ENCODE measurements around the gene DCX.

The DCX gene

DNA sequence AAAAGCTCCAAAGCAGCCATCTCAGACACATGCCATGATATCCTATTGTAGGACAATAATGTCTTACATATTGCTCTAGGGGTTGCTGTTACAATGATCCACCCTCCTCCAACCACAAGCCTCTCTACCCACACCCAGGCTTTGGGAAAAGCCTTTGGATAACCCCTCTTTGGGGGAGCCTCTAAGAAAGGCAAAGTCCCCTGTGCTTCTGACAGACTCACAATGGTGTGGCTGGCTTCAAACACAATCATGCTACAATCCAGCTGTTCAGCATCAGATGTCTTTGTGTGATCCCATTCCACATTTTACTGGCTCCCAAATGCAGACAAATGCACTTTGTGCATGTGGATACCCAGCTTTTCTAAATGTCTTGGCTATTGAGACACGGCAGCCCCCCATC lies 75.9 kb downstream of the DCX start:
- H3K4me3 ChIP-seq (ENCODE audit: low read depth in 1 of 5, low read length in 5 of 5) = no peak overlapping the region
- no peaks in the 10 kb centered on the region for H3K9me3 ChIP-seq (ENCODE audit: control insufficient read depth in 5 of 5, low read length in 5 of 5)
- no peaks in the 10 kb centered on the region for H3K4me1 ChIP-seq (ENCODE audit: control insufficient read depth in 5 of 5, insufficient read depth in 5 of 5, low read length in 5 of 5)
- peaks cover 0 to 25% (median 0%) of the 10 kb centered on the region in 5 donors for H3K27me3 ChIP-seq (ENCODE audit: control insufficient read depth in 5 of 5, insufficient read depth in 4 of 5, low read length in 5 of 5)
- no peaks in the 10 kb centered on the region for H3K36me3 ChIP-seq (ENCODE audit: control insufficient read depth in 5 of 5, insufficient read depth in 5 of 5, low read length in 5 of 5)
- H3K27ac ChIP-seq (ENCODE audit: low read depth, low read length) = no peak overlapping the region
- H3K9ac ChIP-seq (ENCODE audit: low read length in 5 of 5) = no peak overlapping the region

DNA sequence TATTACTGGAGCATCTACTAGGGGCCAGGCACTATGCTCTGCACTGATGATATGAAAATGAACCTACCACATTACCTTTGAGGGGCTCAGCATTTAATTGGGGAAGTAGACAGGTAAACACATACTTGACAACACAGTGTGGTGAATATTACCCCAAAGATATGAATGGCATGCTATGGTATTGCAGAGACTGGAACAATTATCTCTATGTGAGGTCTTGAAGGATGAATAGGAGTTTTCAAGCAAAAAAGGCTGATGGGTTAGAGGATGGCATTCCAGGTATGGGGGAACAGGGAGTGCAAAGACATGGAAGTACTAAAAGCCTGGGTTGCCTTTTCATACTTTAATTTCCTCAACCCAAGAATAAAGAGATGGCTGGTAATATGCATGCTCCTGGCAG lies 82.6 kb downstream of the DCX start:
- H3K27me3 ChIP-seq (ENCODE audit: control insufficient read depth in 5 of 5, insufficient read depth in 4 of 5, low read length in 5 of 5) = peaks cover 0 to 7% (median 4%) of the 10 kb centered on the region in 5 donors
- H3K4me1 ChIP-seq (ENCODE audit: control insufficient read depth in 5 of 5, insufficient read depth in 5 of 5, low read length in 5 of 5) = no peaks in the 10 kb centered on the region
- no peak overlapping the region for H3K4me3 ChIP-seq (ENCODE audit: low read depth in 1 of 5, low read length in 5 of 5)
- H3K9me3 ChIP-seq (ENCODE audit: control insufficient read depth in 5 of 5, low read length in 5 of 5) = no peaks in the 10 kb centered on the region
- no peak overlapping the region for H3K27ac ChIP-seq (ENCODE audit: low read depth, low read length)
- H3K36me3 ChIP-seq (ENCODE audit: control insufficient read depth in 5 of 5, insufficient read depth in 5 of 5, low read length in 5 of 5) = no peaks in the 10 kb centered on the region
- no peak overlapping the region for H3K9ac ChIP-seq (ENCODE audit: low read length in 5 of 5)

DNA sequence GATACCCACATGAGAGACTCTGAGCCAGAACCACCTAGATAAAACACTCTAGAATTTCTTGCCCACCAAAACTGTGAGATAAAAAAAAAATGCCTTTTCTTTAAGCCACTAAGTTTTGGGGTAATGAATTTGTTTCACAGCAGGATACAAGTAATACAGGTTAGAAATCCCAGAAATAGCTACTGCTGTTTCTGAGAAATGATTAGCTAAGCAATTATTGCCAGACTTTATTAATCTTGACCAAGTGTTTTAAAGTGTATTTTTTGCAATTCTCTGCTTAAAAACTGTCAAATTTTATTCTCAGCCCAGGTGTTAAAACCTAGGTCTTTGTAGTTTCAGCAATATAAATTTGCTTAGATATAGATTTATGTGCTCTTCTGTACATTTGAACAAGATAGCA lies 83.1 kb downstream of the DCX start:
- H3K4me1 ChIP-seq (ENCODE audit: control insufficient read depth in 5 of 5, insufficient read depth in 5 of 5, low read length in 5 of 5) = no peaks in the 10 kb centered on the region
- H3K27me3 ChIP-seq (ENCODE audit: control insufficient read depth in 5 of 5, insufficient read depth in 4 of 5, low read length in 5 of 5) = peaks cover 0 to 12% (median 4%) of the 10 kb centered on the region in 5 donors
- no peak overlapping the region for H3K4me3 ChIP-seq (ENCODE audit: low read depth in 1 of 5, low read length in 5 of 5)
- no peaks in the 10 kb centered on the region for H3K9me3 ChIP-seq (ENCODE audit: control insufficient read depth in 5 of 5, low read length in 5 of 5)
- H3K9ac ChIP-seq (ENCODE audit: low read length in 5 of 5) = no peak overlapping the region
- H3K36me3 ChIP-seq (ENCODE audit: control insufficient read depth in 5 of 5, insufficient read depth in 5 of 5, low read length in 5 of 5) = no peaks in the 10 kb centered on the region
- H3K27ac ChIP-seq (ENCODE audit: low read depth, low read length) = no peak overlapping the region

DNA sequence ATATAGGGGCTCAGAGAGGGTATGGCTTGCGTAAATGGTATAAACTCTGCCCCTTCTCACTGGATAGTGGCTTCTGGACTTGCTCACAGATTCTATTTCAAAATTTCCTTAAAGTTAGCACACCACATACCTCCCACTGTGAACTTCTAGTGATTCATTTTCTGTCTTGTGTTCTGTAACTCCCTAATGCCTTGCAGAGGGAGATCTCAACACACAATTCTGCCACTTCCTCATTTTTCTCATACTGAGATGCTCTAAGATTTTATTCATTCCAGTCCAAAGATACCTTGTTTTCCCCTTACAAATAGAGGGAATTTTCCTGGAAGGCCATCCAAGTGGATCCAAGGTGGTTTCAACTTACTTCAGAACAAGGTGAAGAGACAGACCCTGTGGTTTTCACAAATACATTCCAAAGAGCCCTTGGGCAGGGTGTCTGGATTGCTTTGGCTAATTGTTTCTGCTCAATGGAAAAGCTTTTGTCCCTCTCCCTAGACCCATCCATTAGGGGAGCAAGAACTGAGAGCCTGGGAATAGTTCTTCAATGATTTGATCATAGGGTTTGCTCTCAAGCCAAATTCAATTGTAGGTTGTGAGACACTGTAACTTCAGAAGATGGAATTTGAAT lies 89.6 kb downstream of the DCX start:
- Histone ChIP-seq H3K9me3 (ENCODE audit: control insufficient read depth in 5 of 5, low read length in 5 of 5) (no peaks in the 10 kb centered on the region), H3K9ac (ENCODE audit: low read length in 5 of 5) (no peak overlapping the region), H3K4me3 (ENCODE audit: low read depth in 1 of 5, low read length in 5 of 5) (no peak overlapping the region), H3K27ac (ENCODE audit: low read depth, low read length) (no peak overlapping the region), H3K27me3 (ENCODE audit: control insufficient read depth in 5 of 5, insufficient read depth in 4 of 5, low read length in 5 of 5) (peaks cover 0 to 24% (median 4%) of the 10 kb centered on the region in 5 donors), H3K4me1 (ENCODE audit: control insufficient read depth in 5 of 5, insufficient read depth in 5 of 5, low read length in 5 of 5) (no peaks in the 10 kb centered on the region), H3K36me3 (ENCODE audit: control insufficient read depth in 5 of 5, insufficient read depth in 5 of 5, low read length in 5 of 5) (no peaks in the 10 kb centered on the region)

DNA sequence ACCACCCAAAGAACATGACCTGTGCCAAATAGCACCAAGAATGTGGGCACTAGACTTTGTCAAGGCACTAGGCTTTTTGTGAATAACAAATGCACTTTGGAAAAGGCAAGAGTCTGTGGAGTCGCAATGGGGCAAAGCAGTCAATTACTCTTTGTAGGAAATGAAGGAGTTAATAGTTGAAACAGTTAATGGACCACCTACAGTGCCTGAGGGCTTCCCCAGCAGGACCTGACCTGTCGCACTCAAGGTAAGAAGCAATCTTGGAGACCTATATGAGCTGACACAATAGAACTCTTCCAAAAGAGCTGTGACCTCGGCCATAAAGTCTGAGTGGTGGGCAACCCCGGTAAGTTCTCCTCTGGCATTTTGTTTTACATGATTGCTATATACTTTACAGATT lies 92.5 kb downstream of the DCX start:
- Histone ChIP-seq H3K27ac (ENCODE audit: low read depth, low read length) (no peak overlapping the region), H3K9me3 (ENCODE audit: control insufficient read depth in 5 of 5, low read length in 5 of 5) (no peaks in the 10 kb centered on the region), H3K4me1 (ENCODE audit: control insufficient read depth in 5 of 5, insufficient read depth in 5 of 5, low read length in 5 of 5) (no peaks in the 10 kb centered on the region), H3K36me3 (ENCODE audit: control insufficient read depth in 5 of 5, insufficient read depth in 5 of 5, low read length in 5 of 5) (no peaks in the 10 kb centered on the region), H3K4me3 (ENCODE audit: low read depth in 1 of 5, low read length in 5 of 5) (no peak overlapping the region), H3K27me3 (ENCODE audit: control insufficient read depth in 5 of 5, insufficient read depth in 4 of 5, low read length in 5 of 5) (peaks cover 0 to 24% (median 0%) of the 10 kb centered on the region in 5 donors), H3K9ac (ENCODE audit: low read length in 5 of 5) (no peak overlapping the region)

DNA sequence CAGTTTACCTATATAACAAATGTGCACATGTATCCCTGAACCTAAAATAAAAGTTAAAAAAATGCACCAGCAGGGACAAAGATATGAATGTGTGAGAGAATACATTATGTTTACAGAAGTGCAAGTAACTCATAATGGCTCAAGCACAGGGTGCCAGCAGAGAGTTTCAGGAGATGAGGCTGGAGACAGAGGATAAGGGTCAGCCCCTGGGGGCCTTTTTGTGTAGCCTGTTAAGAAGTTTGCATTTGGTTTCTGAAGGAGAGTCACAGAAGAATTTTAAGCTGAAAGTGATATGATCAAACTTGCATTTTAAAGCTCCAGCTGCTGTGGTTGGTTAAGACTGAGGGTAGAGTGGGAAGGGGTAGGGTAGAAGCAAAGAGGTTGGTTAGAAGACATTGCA lies 93.1 kb downstream of the DCX start:
- Histone ChIP-seq H3K9ac (ENCODE audit: low read length in 5 of 5) (no peak overlapping the region), H3K4me3 (ENCODE audit: low read depth in 1 of 5, low read length in 5 of 5) (no peak overlapping the region), H3K4me1 (ENCODE audit: control insufficient read depth in 5 of 5, insufficient read depth in 5 of 5, low read length in 5 of 5) (no peaks in the 10 kb centered on the region), H3K36me3 (ENCODE audit: control insufficient read depth in 5 of 5, insufficient read depth in 5 of 5, low read length in 5 of 5) (no peaks in the 10 kb centered on the region), H3K27me3 (ENCODE audit: control insufficient read depth in 5 of 5, insufficient read depth in 4 of 5, low read length in 5 of 5) (peaks cover 0 to 19% (median 0%) of the 10 kb centered on the region in 5 donors), H3K9me3 (ENCODE audit: control insufficient read depth in 5 of 5, low read length in 5 of 5) (no peaks in the 10 kb centered on the region), H3K27ac (ENCODE audit: low read depth, low read length) (no peak overlapping the region)

DNA sequence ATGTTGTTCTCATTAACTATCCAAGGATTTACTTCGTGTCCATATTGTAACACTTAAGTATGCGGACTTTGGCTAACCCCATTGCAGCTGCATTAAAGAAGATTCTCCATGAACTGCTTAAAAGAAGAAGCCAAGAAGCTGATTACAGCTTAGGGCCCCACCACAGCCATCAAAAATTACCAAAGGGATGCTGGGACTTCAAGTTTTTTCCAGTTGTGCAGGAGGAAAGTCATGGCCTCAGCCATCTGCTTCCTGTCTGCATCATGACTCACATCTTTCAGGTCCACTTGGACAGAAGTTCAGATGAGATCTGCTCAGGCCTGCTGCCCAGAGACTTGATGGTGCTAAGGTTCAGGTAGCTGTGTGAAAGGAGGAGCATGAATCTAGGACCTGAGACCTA lies 102.9 kb downstream of the DCX start:
- Histone ChIP-seq H3K4me1 (ENCODE audit: control insufficient read depth in 5 of 5, insufficient read depth in 5 of 5, low read length in 5 of 5) (no peaks in the 10 kb centered on the region), H3K4me3 (ENCODE audit: low read depth in 1 of 5, low read length in 5 of 5) (no peak overlapping the region), H3K9ac (ENCODE audit: low read length in 5 of 5) (no peak overlapping the region), H3K9me3 (ENCODE audit: control insufficient read depth in 5 of 5, low read length in 5 of 5) (no peaks in the 10 kb centered on the region), H3K27ac (ENCODE audit: low read depth, low read length) (no peak overlapping the region), H3K27me3 (ENCODE audit: control insufficient read depth in 5 of 5, insufficient read depth in 4 of 5, low read length in 5 of 5) (peaks cover 0 to 16% (median 4%) of the 10 kb centered on the region in 5 donors), H3K36me3 (ENCODE audit: control insufficient read depth in 5 of 5, insufficient read depth in 5 of 5, low read length in 5 of 5) (no peaks in the 10 kb centered on the region)

DNA sequence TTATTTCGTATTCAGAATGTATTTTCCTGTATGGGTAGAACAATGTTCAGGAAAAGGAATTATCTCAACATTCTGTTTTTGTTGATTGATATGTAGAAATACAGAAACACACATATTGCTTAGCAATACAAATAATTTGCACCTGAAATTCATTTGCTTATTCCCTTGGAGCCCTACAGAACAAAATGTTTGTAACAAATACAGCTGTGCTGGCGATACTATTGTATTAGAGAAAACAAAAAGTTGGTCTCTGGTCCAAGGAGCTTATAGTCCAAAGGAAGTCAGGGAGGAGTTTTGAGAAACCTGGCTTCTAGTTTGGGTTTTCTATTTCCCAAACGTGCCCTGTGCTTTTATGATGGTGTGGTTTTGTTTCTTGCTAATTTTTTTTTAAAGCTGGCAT lies 104.0 kb downstream of the DCX start:
- Histone ChIP-seq H3K4me1 (ENCODE audit: control insufficient read depth in 5 of 5, insufficient read depth in 5 of 5, low read length in 5 of 5) (no peaks in the 10 kb centered on the region), H3K27me3 (ENCODE audit: control insufficient read depth in 5 of 5, insufficient read depth in 4 of 5, low read length in 5 of 5) (peaks cover 0 to 16% (median 4%) of the 10 kb centered on the region in 5 donors), H3K9me3 (ENCODE audit: control insufficient read depth in 5 of 5, low read length in 5 of 5) (no peaks in the 10 kb centered on the region), H3K36me3 (ENCODE audit: control insufficient read depth in 5 of 5, insufficient read depth in 5 of 5, low read length in 5 of 5) (no peaks in the 10 kb centered on the region), H3K27ac (ENCODE audit: low read depth, low read length) (no peak overlapping the region), H3K4me3 (ENCODE audit: low read depth in 1 of 5, low read length in 5 of 5) (no peak overlapping the region), H3K9ac (ENCODE audit: low read length in 5 of 5) (no peak overlapping the region)

DNA sequence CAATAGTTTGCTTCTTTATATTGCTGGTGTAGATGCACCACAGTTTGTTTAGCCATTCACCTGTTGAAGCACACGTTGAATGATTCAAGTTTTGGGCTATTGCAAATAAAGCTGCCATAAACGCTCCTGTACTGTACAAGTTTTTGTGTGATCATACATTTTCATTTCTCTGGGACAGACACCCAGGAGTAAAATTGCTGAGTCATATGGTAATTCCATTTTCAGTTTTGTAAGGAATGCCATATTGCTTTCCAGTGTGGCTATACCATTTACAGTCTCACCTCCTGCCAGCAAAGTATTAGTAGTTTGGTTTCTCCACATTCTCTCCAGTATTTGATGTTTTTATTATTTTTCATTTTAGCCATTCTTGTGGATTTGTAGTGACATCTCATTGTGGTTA lies 109.7 kb downstream of the DCX start:
- Histone ChIP-seq H3K9me3 (ENCODE audit: control insufficient read depth in 5 of 5, low read length in 5 of 5) (no peaks in the 10 kb centered on the region), H3K4me3 (ENCODE audit: low read depth in 1 of 5, low read length in 5 of 5) (no peak overlapping the region), H3K36me3 (ENCODE audit: control insufficient read depth in 5 of 5, insufficient read depth in 5 of 5, low read length in 5 of 5) (no peaks in the 10 kb centered on the region)

DNA sequence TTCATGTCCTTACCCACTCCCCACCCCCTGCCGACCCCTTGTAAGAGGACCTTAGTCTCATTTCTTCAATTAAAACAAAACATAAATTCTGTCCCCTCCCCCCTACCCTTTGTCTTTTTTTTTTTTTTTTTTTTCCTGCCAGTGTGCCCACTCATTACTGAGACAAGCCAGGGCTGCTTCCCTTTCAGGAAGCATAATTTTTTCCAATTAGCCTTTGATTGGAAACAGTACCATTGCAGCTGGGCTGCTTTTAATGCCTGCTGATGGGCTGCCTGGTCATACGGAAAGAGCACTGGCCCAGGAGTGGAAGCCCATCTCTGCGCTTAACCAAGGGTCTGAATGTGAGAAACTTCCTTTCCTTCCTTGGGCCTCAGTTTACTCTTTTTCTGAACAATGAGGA lies 123.2 kb downstream of the DCX start:
- Histone ChIP-seq H3K36me3 (ENCODE audit: control insufficient read depth in 5 of 5, insufficient read depth in 5 of 5, low read length in 5 of 5) (no peaks in the 10 kb centered on the region), H3K9me3 (ENCODE audit: control insufficient read depth in 5 of 5, low read length in 5 of 5) (peaks cover 0 to 11% (median 0%) of the 10 kb centered on the region in 5 donors)

More for the DNA sequence above, 109.7 kb downstream of the DCX start:
- Histone ChIP-seq H3K27ac (ENCODE audit: low read depth, low read length) (no peak overlapping the region), H3K27me3 (ENCODE audit: control insufficient read depth in 5 of 5, insufficient read depth in 4 of 5, low read length in 5 of 5) (peaks cover 0 to 16% (median 15%) of the 10 kb centered on the region in 5 donors), H3K4me1 (ENCODE audit: control insufficient read depth in 5 of 5, insufficient read depth in 5 of 5, low read length in 5 of 5) (no peaks in the 10 kb centered on the region), H3K9ac (ENCODE audit: low read length in 5 of 5) (no peak overlapping the region)

More for the DNA sequence above, 123.2 kb downstream of the DCX start:
- Histone ChIP-seq H3K4me1 (ENCODE audit: control insufficient read depth in 5 of 5, insufficient read depth in 5 of 5, low read length in 5 of 5) (no peaks in the 10 kb centered on the region), H3K27ac (ENCODE audit: low read depth, low read length) (no peak overlapping the region), H3K4me3 (ENCODE audit: low read depth in 1 of 5, low read length in 5 of 5) (no peak overlapping the region), H3K27me3 (ENCODE audit: control insufficient read depth in 5 of 5, insufficient read depth in 4 of 5, low read length in 5 of 5) (peaks cover 8 to 23% (median 10%) of the 10 kb centered on the region in 5 donors), H3K9ac (ENCODE audit: low read length in 5 of 5) (no peak overlapping the region)
